HepG2 (cell line): ENCODE results near the gene RBBP6. TPM values are rescaled to one million over a fixed set of nuclear protein-coding genes. Genes with fewer than 3 reads are reported as not detected.

ENCODE experiments used
- CCAR2 ChIP-seq: fragments of 200-400 bp; formaldehyde crosslinking; optimal IDR thresholded peaks from 2 replicates; pipeline ENCODE3; 2018; ENCODE audit warnings: low read depth, mild to moderate bottlenecking, low read length, moderate library complexity
- CEBPB ChIP-seq: IDR thresholded peaks from 2 replicates; pipeline ENCODE4 v1.6.1; 2011; ENCODE audit warnings: low read depth, low read length, improper control_type of control experiment, borderline replicate concordance
- DR1 ChIP-seq: sonication (generic); formaldehyde crosslinking; IDR thresholded peaks from 2 replicates; pipeline ENCODE4 v1.8.0; 2021; ENCODE audit warnings: mild to moderate bottlenecking, missing genetic modification reagents, inconsistent platforms
- GPN1 ChIP-seq: sonication (generic); formaldehyde crosslinking; IDR thresholded peaks from 2 replicates; pipeline ENCODE4 v1.5.1; 2020; ENCODE audit warnings: missing genetic modification reagents, borderline replicate concordance
- HMG20B ChIP-seq: conservative IDR thresholded peaks from 2 replicates; pipeline ENCODE4 v1.6.1; 2016; ENCODE audit warnings: missing genetic modification reagents, missing compliant biosample characterization
- ISL2 ChIP-seq: sonication (generic); formaldehyde crosslinking; IDR thresholded peaks from 2 replicates; pipeline ENCODE4 v1.5.0; 2020; ENCODE audit warnings: missing genetic modification reagents
- ISX ChIP-seq: sonication (generic); formaldehyde crosslinking; conservative IDR thresholded peaks from 2 replicates; pipeline ENCODE4 v1.5.0; 2020; ENCODE audit warnings: missing genetic modification reagents
- KAT2B ChIP-seq: fragments of 150-350 bp; IDR thresholded peaks from 2 replicates; pipeline ENCODE4 v1.6.1; 2014; ENCODE audit warnings: low read depth, low read length, borderline replicate concordance
- SP140L ChIP-seq: sonication (generic); formaldehyde crosslinking; IDR thresholded peaks from 2 replicates; pipeline ENCODE4 v1.4.0; 2020; ENCODE audit warnings: missing genetic modification reagents, borderline replicate concordance
- ZFAT ChIP-seq: sonication (generic); formaldehyde crosslinking; conservative IDR thresholded peaks from 2 replicates; pipeline ENCODE4 v1.8.1; 2023; ENCODE audit warnings: missing genetic modification reagents, inconsistent platforms
- ZNF367 ChIP-seq: sonication (generic); formaldehyde crosslinking; IDR thresholded peaks from 2 replicates; pipeline ENCODE4 v1.4.0; 2020; ENCODE audit warnings: missing genetic modification reagents, borderline replicate concordance
- ZNF564 ChIP-seq: sonication (generic); formaldehyde crosslinking; IDR thresholded peaks from 2 replicates; pipeline ENCODE4 v1.8.1; 2023; ENCODE audit warnings: mild to moderate bottlenecking, missing genetic modification reagents
- ZNF75D ChIP-seq: sonication (generic); formaldehyde crosslinking; IDR thresholded peaks from 2 replicates; pipeline ENCODE4 v1.8.1; 2023; ENCODE audit warnings: missing genetic modification reagents, mild to moderate bottlenecking, borderline replicate concordance
- ZNF850 ChIP-seq: sonication (generic); formaldehyde crosslinking; conservative IDR thresholded peaks from 2 replicates; pipeline ENCODE4 v1.9.0; 2021; ENCODE audit warnings: mild to moderate bottlenecking, missing genetic modification reagents
- ZSCAN31 ChIP-seq: sonication (generic); formaldehyde crosslinking; IDR thresholded peaks from 2 replicates; pipeline ENCODE4 v1.5.0; 2020; ENCODE audit warnings: low read depth, mild to moderate bottlenecking, missing genetic modification reagents
- polyA plus RNA-seq, 8 experiments: library from polyadenylated mRNA; depleted of rRNA in 3 of 8; stranded (reverse) in 7 of 8; unstranded in 1 of 8; fragments of >200 nt; fragmentation: Illumina TruSeq in 4 of 8; extraction: Trizol in 4 of 8; gene quantifications; 2 replicates each; pipeline versions ENCODE4 v1.2.1 to v1.2.3, GENCODE V29; 2011 to 2016; ENCODE audit warnings: low read depth in 4 of 8, missing spikeins in 1 of 8, mixed read lengths in 1 of 8; ENCODE audit not compliant: insufficient read depth in 1 of 8
- total RNA-seq, 5 experiments: library from RNA; depleted of rRNA; stranded (reverse); fragments of >200 nt; fragmentation: Illumina TruSeq; extraction: Trizol; gene quantifications; 2 replicates each; pipeline ENCODE4 v1.2.3, GENCODE V29; 2016; ENCODE audit warnings: low read depth in 1 of 5
- TF ChIP-seq, protein P1 (sequence below): sonication (generic); formaldehyde crosslinking; IDR thresholded peaks from 2 replicates; pipeline ENCODE4; 2020; ENCODE audit warnings: missing genetic modification reagents, mild to moderate bottlenecking, borderline replicate concordance
- TF ChIP-seq, protein P2 (sequence below): IDR thresholded peaks from 2 replicates; pipeline ENCODE4 v1.6.1; 2012; ENCODE audit warnings: low read length, improper control_type of control experiment
- TF ChIP-seq, protein P3 (sequence below): IDR thresholded peaks from 2 replicates; pipeline ENCODE4 v1.6.1; 2016; ENCODE audit warnings: low read depth, missing genetic modification reagents, missing compliant biosample characterization

RBBP6 gene
- total and polyA plus RNA-seq, 2 of the 13 experiments (the other 11 are each of a cell fraction or from before 2014, with no cell fraction given): 37.1 to 70.9 TPM

DNA sequence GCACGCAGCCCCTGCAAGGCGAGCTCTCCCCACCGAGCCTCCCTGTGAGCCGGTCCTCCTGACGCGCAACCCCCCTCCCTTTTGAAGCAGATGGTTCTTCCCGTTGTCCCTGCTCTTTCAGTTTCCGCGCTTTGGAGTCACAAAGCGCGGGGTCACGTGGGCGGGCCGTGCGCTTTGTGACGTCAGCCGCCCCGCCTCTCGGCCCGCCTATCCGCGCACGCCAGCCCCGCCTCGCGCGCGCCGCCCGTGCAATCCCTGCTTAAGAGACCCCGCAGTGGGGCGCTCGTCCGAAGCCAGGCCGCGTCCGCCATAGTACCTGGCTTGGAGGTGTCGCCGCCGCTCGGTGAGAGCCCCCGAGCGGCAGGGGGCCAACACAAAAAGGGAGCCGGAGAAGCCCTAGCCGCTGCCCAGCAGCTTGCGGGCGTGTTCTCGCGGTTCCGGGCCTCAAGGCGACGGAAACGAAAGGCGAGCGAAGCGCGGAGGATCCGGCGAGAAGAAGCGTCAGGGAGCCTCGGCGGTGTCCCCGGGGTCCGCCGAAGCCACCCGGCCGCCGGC, at the start of gene RBBP6 (continued):
- TF ChIP-seq KAT2B (no peak), HMG20B (peak; percentile 54; the same call in 1 of the 2 replicates), ISX (no peak; the same call in 1 of the 2 replicates), ZNF75D (CRISPR knock-in tag) (no peak), ZSCAN31 (peak; percentile 80), ZNF564 (no peak; the same call in 1 of the 2 replicates), ZNF850 (CRISPR knock-in tag) (peak; percentile 84; the same call in 1 of the 2 replicates), ISL2 (peak; percentile 26), SP140L (peak; percentile 94; the same call in 1 of the 2 replicates), GPN1 (CRISPR knock-in tag) (0 out of 2 replicates have a peak, but pooled peaks have one; percentile 91), ZFAT (CRISPR knock-in tag) (0 out of 2 replicates have a peak, but pooled peaks have one; percentile 44), CEBPB (no peak), ZNF367 (CRISPR knock-in tag) (no peak), CCAR2 (no peak), DR1 (CRISPR knock-in tag) (peak; percentile 83; the same call in 1 of the 2 replicates)
- TF ChIP-seq, protein P1, sequence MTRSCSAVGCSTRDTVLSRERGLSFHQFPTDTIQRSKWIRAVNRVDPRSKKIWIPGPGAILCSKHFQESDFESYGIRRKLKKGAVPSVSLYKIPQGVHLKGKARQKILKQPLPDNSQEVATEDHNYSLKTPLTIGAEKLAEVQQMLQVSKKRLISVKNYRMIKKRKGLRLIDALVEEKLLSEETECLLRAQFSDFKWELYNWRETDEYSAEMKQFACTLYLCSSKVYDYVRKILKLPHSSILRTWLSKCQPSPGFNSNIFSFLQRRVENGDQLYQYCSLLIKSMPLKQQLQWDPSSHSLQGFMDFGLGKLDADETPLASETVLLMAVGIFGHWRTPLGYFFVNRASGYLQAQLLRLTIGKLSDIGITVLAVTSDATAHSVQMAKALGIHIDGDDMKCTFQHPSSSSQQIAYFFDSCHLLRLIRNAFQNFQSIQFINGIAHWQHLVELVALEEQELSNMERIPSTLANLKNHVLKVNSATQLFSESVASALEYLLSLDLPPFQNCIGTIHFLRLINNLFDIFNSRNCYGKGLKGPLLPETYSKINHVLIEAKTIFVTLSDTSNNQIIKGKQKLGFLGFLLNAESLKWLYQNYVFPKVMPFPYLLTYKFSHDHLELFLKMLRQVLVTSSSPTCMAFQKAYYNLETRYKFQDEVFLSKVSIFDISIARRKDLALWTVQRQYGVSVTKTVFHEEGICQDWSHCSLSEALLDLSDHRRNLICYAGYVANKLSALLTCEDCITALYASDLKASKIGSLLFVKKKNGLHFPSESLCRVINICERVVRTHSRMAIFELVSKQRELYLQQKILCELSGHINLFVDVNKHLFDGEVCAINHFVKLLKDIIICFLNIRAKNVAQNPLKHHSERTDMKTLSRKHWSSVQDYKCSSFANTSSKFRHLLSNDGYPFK (CRISPR knock-in tag): peak; percentile 80; the same call in 1 of the 2 replicates
- TF ChIP-seq, protein P2, sequence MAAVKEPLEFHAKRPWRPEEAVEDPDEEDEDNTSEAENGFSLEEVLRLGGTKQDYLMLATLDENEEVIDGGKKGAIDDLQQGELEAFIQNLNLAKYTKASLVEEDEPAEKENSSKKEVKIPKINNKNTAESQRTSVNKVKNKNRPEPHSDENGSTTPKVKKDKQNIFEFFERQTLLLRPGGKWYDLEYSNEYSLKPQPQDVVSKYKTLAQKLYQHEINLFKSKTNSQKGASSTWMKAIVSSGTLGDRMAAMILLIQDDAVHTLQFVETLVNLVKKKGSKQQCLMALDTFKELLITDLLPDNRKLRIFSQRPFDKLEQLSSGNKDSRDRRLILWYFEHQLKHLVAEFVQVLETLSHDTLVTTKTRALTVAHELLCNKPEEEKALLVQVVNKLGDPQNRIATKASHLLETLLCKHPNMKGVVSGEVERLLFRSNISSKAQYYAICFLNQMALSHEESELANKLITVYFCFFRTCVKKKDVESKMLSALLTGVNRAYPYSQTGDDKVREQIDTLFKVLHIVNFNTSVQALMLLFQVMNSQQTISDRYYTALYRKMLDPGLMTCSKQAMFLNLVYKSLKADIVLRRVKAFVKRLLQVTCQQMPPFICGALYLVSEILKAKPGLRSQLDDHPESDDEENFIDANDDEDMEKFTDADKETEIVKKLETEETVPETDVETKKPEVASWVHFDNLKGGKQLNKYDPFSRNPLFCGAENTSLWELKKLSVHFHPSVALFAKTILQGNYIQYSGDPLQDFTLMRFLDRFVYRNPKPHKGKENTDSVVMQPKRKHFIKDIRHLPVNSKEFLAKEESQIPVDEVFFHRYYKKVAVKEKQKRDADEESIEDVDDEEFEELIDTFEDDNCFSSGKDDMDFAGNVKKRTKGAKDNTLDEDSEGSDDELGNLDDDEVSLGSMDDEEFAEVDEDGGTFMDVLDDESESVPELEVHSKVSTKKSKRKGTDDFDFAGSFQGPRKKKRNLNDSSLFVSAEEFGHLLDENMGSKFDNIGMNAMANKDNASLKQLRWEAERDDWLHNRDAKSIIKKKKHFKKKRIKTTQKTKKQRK: no peak
- TF ChIP-seq, protein P3, sequence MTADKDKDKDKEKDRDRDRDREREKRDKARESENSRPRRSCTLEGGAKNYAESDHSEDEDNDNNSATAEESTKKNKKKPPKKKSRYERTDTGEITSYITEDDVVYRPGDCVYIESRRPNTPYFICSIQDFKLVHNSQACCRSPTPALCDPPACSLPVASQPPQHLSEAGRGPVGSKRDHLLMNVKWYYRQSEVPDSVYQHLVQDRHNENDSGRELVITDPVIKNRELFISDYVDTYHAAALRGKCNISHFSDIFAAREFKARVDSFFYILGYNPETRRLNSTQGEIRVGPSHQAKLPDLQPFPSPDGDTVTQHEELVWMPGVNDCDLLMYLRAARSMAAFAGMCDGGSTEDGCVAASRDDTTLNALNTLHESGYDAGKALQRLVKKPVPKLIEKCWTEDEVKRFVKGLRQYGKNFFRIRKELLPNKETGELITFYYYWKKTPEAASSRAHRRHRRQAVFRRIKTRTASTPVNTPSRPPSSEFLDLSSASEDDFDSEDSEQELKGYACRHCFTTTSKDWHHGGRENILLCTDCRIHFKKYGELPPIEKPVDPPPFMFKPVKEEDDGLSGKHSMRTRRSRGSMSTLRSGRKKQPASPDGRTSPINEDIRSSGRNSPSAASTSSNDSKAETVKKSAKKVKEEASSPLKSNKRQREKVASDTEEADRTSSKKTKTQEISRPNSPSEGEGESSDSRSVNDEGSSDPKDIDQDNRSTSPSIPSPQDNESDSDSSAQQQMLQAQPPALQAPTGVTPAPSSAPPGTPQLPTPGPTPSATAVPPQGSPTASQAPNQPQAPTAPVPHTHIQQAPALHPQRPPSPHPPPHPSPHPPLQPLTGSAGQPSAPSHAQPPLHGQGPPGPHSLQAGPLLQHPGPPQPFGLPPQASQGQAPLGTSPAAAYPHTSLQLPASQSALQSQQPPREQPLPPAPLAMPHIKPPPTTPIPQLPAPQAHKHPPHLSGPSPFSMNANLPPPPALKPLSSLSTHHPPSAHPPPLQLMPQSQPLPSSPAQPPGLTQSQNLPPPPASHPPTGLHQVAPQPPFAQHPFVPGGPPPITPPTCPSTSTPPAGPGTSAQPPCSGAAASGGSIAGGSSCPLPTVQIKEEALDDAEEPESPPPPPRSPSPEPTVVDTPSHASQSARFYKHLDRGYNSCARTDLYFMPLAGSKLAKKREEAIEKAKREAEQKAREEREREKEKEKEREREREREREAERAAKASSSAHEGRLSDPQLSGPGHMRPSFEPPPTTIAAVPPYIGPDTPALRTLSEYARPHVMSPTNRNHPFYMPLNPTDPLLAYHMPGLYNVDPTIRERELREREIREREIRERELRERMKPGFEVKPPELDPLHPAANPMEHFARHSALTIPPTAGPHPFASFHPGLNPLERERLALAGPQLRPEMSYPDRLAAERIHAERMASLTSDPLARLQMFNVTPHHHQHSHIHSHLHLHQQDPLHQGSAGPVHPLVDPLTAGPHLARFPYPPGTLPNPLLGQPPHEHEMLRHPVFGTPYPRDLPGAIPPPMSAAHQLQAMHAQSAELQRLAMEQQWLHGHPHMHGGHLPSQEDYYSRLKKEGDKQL: 0 out of 2 replicates have a peak, but pooled peaks have one; percentile 33
